Activated CD4-positive, alpha-beta T cell treated with anti-CD3 and anti-CD28 coated beads, Interleukin-2, amount 10 ng/mL, durations not matched to agents 7 days and 5 days (primary cell): ENCODE results near the gene MALL. TPM values are rescaled to one million over a fixed set of nuclear protein-coding genes. Genes with fewer than 3 reads are reported as not detected.
A peak's percentile ranks its signal among the peaks of the same experiment; 100 is the strongest.
"Not testable (repeated sequence)": the region's sequence is repeated elsewhere in the genome, so short reads cannot be mapped to it uniquely, and the experiment has no call there.

ENCODE experiments used
- CTCF ChIA-PET: fragments of 350-600 bp; sonication (Branson Sonifier 250); formaldehyde crosslinking; loops from one replicate; lab custom pipeline; 2021; ENCODE audit warnings: antibody characterized with exemption; lab: Charles Lee
- POLR2A ChIA-PET: fragments of 350-600 bp; sonication (Branson Sonifier 250); formaldehyde crosslinking; loops from one replicate; lab custom pipeline; 2021; ENCODE audit warnings: antibody characterized with exemption; lab: Charles Lee
- DNase-seq: peaks from one replicate; pipeline ENCODE4 v3.0.0-alpha.2; 2020
- H3K27ac Mint-ChIP-seq: one replicate; pipeline ENCODE4 v1.8.0; 2021; ENCODE audit warnings: mild to moderate bottlenecking, moderate library complexity, mixed read lengths
- H3K27me3 Mint-ChIP-seq: one replicate; pipeline ENCODE4 v1.8.0; 2021; ENCODE audit warnings: mixed read lengths
- H3K36me3 Mint-ChIP-seq: one replicate; pipeline ENCODE4 v1.8.0; 2021; ENCODE audit warnings: low read depth, mixed read lengths
- H3K4me1 Mint-ChIP-seq: one replicate; pipeline ENCODE4 v1.8.0; 2021; ENCODE audit warnings: mixed read lengths
- H3K4me3 Mint-ChIP-seq: one replicate; pipeline ENCODE4 v1.8.0; 2021; ENCODE audit warnings: mild to moderate bottlenecking, moderate library complexity, mixed read lengths
- H3K9me3 Mint-ChIP-seq: one replicate; pipeline ENCODE4 v1.8.0; 2021; ENCODE audit warnings: mixed read lengths
- total RNA-seq, 2 experiments: library from RNA; stranded (reverse); gene quantifications; one replicate each; pipeline ENCODE4 v1.2.3, GENCODE V29; 2021

The MALL gene
- total RNA-seq = under 1 TPM in 1 of 2 experiments, not detected in 1; 0.19 TPM

DNA sequence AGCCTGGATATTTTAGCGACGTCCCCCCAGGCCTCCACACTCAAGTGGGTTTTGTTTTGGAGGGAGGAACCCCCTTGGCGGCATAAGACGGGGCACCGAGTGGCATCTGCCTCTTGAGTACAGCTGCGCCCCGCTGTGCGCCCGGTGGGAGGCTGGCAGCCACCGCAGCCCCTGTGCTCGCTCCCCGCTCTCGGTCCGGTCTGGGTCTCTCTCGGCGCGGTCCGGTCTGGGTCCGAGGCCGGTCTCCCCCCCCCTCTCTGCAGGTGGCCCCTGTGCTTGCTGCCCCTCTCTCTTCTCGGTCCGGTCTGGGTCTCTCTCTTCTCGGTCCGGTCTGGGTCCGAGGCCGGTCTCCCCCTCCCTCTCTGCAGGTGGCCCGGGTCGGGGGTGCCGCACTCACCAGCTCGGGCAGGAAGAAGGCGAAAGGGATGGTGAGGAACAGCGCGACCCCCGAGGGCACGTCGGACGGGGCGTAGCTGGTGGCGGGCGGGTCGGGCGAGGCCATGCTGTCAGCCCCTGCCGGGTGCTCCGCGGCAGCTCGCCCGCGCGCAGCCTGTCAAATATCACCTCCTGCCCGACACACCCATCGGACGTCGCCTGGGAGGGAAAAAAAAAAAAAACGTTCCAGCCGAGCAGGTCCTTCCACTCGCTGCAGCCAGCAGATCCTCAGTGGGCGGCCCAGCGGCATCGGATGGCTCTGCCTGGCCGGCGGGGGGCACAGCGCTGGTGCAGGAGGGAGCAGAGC is at the start of gene MALL:
Gene MALL, minus strand, starts transcription at position 532 of the 742 bp plus-strand sequence. Its CDS starts 30 bp downstream, at position 502.
- H3K9me3 Mint-ChIP-seq = peaks cover 2% of the 10 kb centered on the region
- no peak within 1 kb of the TSS for H3K27ac Mint-ChIP-seq
- no peak for DNase-seq
- no peaks in the 10 kb centered on the region for H3K36me3 Mint-ChIP-seq
- H3K27me3 Mint-ChIP-seq = peaks cover 73% of the 10 kb centered on the region
- ChIA-PET POLR2A (no interaction called here), CTCF (interaction anchor here (0.9 to 1.3 kb wide), 2 partner anchors 8 to 12 kb away, joined by 3 to 4 read pairs; no protein-coding TSS in a partner anchor)
- no peak within 1 kb of the TSS for H3K4me3 Mint-ChIP-seq
- peaks cover 29% of the 10 kb centered on the region for H3K4me1 Mint-ChIP-seq

DNA sequence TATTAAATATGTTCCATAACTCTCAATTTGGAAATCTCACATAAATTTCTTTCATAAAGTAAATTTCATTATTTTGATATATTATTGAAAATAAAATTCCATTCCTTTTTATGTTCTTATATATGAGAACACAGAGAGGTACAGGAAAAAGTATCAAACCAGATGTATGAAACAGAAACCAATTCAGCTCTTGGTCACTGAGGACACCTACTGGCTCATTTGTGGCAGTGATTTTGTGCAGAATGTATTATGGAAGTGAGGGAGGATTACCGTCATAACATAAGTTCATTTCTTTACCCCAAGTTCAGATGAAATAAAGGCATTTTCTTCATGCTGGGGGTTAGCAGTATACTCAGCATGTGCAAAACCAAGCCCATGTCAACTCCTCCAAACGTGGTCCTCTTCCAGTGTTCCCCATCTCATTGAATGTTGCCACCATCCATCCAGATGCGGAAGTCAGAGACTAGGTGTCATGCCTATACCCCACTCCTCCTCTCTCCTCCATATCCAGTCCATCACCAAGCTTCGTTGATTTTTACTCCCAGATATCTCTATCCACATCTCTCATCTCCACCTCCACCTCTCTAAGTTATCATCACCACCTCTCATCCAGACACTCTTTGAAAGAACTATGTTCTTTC is 41.7 kb upstream of the MALL start:
- ChIA-PET CTCF (interaction anchor here (1.2 kb wide), 1 partner anchor 13 kb away, joined by 3 read pairs; no protein-coding TSS in a partner anchor), POLR2A (interaction anchor here (0.7 kb wide), 1 partner anchor 522 kb away, joined by 3 read pairs; no protein-coding TSS in a partner anchor)
- H3K36me3 Mint-ChIP-seq = peaks cover 7% of the 10 kb centered on the region
- H3K27me3 Mint-ChIP-seq = no peaks in the 10 kb centered on the region
- no peak overlapping the region for H3K4me3 Mint-ChIP-seq
- no peak overlapping the region for H3K27ac Mint-ChIP-seq
- H3K9me3 Mint-ChIP-seq = peaks cover 7% of the 10 kb centered on the region
- peaks cover 5% of the 10 kb centered on the region for H3K4me1 Mint-ChIP-seq
- peak; percentile 45 for DNase-seq

DNA sequence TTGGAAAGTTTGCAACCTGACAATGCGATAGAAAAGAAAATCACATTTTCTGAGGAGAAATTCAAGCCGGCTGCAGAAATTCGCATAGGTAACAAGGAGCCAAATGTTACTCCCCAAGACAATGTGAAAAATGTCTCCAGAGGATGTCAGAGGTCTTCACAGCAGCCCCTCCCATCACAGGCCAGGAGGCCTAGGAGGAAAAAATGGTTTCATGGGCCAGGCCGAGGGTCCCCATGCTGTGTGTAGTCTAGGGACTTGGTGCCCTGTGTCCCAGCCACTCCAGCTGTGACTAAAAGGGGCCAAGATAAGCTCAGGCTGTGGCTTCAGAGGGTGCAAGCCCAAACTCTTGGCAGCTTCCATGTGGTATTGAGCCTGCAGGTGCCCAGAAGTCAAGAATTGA is 39.2 kb upstream of the MALL start:
- CTCF ChIA-PET = interaction anchor here (0.5 kb wide), 1 partner anchor 1558 kb away, joined by 4 read pairs; no protein-coding TSS in a partner anchor
- H3K9me3 Mint-ChIP-seq, DNase-seq, H3K4me3 Mint-ChIP-seq, H3K27me3 Mint-ChIP-seq, POLR2A ChIA-PET, H3K27ac Mint-ChIP-seq, H3K36me3 Mint-ChIP-seq, H3K4me1 Mint-ChIP-seq: not testable (repeated sequence)

DNA sequence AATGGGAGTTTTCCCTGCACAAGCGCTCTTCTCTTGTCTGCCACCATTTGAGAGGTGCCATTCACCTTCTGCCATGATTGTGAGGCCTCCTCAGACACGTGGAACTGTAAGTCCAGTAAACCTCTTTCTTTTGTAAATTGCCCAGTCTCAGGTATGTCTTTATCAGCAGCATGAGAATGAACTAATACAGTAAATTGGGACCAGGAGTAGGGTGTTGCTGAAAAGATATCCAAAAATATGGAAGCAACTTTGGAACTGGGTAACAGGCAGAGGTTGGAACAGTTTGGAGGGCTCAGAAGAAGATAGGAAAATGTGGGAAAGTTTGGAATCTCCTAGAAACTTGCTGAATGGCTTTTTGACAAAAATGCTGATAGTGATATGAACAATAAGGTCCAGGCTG is 38.6 kb upstream of the MALL start:
- H3K27ac Mint-ChIP-seq, H3K9me3 Mint-ChIP-seq, H3K4me3 Mint-ChIP-seq, POLR2A ChIA-PET, CTCF ChIA-PET, H3K4me1 Mint-ChIP-seq, DNase-seq, H3K27me3 Mint-ChIP-seq, H3K36me3 Mint-ChIP-seq: not testable (repeated sequence)

DNA sequence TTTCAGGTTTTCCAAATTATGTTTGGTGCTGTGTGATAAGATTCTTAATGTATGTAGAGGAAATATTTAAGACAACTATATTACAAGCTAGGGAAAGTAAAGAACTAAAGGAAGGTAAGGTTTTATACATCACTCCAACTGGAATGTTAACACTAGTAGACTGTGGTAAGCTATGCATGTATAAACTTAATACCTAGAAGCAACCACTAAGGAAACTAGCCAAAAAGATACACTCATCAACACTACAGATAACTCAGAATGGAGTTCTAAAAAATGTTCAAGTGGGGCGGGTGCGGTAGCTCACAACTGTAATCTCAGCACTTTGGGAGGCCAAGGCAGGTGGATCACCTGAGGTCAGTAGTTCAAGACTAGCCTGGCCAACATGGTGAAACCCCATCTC is 37.8 kb upstream of the MALL start:
- no peak overlapping the region for H3K27ac Mint-ChIP-seq
- no peaks in the 10 kb centered on the region for H3K27me3 Mint-ChIP-seq

DNA sequence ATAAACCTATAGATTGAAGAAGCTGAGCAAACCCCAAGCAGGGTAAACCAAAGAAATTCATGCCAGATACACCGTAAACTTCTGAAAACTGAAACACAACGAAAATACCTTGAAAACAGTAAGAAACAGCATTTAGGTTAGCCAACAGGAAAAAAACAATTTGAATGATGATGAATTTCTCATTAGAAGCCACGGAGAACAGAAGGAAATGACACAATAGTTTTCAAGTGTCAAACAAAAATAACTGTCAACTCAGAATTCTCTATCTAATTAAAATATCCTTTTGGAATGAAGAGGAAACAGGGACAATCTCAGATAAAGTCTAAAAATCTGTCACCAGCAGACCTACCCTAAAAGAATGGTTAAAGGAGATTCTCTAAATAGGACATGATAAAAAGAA is 37.3 kb upstream of the MALL start:
- H3K4me3 Mint-ChIP-seq = no peak overlapping the region
- H3K4me1 Mint-ChIP-seq = peaks cover 5% of the 10 kb centered on the region
- CTCF ChIA-PET = no interaction called here
- peaks cover 7% of the 10 kb centered on the region for H3K36me3 Mint-ChIP-seq
- no peak for DNase-seq
- no peaks in the 10 kb centered on the region for H3K27me3 Mint-ChIP-seq
- no peak overlapping the region for H3K27ac Mint-ChIP-seq
- H3K9me3 Mint-ChIP-seq = peaks cover 10% of the 10 kb centered on the region
- POLR2A ChIA-PET = no interaction called here

More for the DNA sequence above, 37.8 kb upstream of the MALL start:
- Mint-ChIP-seq H3K36me3 (peaks cover 7% of the 10 kb centered on the region), H3K9me3 (peaks cover 10% of the 10 kb centered on the region), H3K4me1 (peaks cover 5% of the 10 kb centered on the region), H3K4me3 (no peak overlapping the region)
- CTCF ChIA-PET = no interaction called here
- POLR2A ChIA-PET = no interaction called here
- no peak for DNase-seq

DNA sequence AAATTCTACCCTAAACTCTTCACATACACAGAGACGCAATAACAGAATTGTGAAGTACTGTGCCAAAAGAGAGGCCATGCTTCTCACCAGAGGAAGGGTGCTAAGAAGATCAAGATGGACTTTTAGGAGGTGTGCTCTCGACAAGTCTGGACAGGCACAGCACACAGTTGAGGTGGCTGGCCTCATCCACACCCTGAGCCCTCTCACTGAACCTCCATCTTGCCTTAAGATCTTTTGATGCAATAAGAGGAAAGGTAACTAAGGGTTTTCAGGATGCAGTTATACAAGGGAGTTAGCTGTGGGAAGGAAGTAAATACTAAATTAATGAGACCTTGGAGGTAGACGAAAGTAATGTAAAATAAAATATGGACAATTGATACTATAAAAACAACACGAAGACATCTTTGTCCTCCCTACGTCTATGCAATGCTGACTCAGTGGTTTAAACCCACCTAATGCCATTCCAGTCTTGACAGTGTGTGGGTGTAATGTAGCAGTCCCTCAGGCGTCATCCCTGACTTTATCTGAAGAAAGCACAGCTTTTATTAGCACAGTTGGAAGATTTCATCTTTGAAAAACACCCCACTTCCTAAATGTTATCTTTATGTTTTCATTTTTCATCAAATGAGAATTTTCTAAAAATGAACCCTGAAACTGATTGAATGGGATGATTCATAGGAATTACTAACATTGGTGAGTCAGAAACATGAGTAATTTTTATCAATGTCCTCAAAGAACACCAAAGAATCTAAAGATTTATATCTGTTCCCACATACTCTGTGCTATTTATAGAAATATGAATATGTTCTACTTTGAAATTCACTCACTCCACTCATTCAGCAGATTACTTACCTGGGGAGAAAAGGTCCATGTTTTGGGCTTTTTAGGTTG is 34.0 kb upstream of the MALL start:
- Mint-ChIP-seq H3K27ac (no peak overlapping the region), H3K4me1 (no peaks in the 10 kb centered on the region), H3K36me3 (peaks cover 6% of the 10 kb centered on the region), H3K27me3 (no peaks in the 10 kb centered on the region), H3K9me3 (peaks cover 9% of the 10 kb centered on the region), H3K4me3 (no peak overlapping the region)
- ChIA-PET CTCF (no interaction called here), POLR2A (no interaction called here)
- DNase-seq = no peak

DNA sequence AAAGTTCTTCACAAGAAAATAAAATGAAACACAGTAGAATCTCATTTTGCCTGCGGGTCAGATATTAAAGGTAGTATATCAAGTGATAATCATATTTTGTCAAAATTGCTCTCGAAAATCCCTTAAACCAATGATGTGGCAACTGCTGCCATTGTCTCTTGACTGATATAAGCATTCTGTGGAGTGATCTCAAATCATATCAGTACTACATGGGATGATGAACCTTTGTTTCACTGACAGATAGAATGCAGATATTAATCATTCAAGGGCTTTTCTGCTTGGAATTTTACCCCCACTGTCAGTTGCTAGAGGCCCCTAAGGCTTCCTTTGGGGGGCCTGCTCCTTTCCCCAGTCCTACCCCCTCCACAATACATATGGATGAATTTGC is 31.3 kb upstream of the MALL start:
- no peaks in the 10 kb centered on the region for H3K36me3 Mint-ChIP-seq
- ChIA-PET CTCF (no interaction called here), POLR2A (no interaction called here)
- no peak overlapping the region for H3K4me3 Mint-ChIP-seq
- DNase-seq = no peak
- H3K27me3 Mint-ChIP-seq = no peaks in the 10 kb centered on the region
- no peak overlapping the region for H3K27ac Mint-ChIP-seq
- peaks cover 2% of the 10 kb centered on the region for H3K9me3 Mint-ChIP-seq
- no peaks in the 10 kb centered on the region for H3K4me1 Mint-ChIP-seq

DNA sequence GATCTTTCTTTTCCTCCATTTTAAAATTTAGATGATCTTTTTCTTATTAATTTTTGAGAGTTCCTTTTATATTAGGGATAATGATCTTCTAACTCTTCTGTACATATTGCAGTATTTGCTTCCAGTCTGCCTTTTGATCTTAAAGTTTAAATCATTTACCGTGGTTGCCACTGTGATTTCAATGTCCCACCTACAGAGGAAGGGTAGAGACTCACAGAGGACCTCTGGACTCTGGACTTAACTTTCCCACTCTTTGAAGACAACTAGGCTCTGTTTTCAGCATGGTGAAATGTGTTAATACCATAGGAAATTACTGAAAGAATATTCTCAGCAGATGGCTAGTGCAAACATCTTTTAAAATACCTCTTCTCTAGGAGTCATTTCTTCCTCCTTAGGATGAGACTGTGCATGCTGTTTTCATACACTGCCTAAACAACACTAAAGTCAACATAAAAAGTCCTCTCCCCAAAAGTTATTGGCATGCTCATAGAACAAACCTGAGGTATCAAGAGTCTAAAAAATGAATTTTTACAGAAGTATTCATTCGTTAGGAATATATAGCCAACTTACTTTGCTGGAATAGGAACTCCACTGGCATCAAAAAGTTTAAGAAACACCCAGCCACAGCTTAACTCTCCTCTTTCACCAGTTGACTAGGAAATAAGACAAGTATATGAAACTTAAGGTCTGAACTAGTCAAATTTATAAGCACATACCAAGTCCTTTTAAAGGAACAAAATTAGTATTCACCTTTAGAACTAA is 30.7 kb upstream of the MALL start:
- H3K4me1 Mint-ChIP-seq = no peaks in the 10 kb centered on the region
- no peaks in the 10 kb centered on the region for H3K27me3 Mint-ChIP-seq
- CTCF ChIA-PET = no interaction called here
- no peak overlapping the region for H3K4me3 Mint-ChIP-seq
- no peaks in the 10 kb centered on the region for H3K9me3 Mint-ChIP-seq
- H3K36me3 Mint-ChIP-seq = no peaks in the 10 kb centered on the region
- H3K27ac Mint-ChIP-seq = no peak overlapping the region
- POLR2A ChIA-PET = no interaction called here
- DNase-seq = no peak

DNA sequence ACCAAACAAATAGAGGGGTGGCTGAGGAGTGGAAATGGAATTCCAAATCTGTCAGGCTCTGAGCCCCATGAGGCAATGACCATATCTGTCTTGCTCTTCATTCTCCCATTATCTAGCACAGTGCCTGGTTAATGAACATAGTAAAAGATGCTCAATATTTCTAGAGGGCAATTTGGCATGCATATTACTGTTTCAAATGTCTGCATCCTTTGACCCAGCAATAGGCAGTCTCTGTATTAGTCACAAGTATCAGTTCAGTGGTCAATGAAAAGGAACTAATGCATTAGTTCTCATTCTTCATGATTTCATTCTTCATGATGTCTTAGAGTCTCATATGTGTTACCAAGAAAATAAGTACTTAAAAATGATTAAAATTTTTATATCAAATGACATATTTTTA is 28.4 kb upstream of the MALL start:
- Mint-ChIP-seq H3K36me3 (no peaks in the 10 kb centered on the region), H3K9me3 (no peaks in the 10 kb centered on the region), H3K27ac (no peak overlapping the region), H3K27me3 (no peaks in the 10 kb centered on the region), H3K4me1 (no peaks in the 10 kb centered on the region), H3K4me3 (no peak overlapping the region)
- no peak for DNase-seq
- POLR2A ChIA-PET = no interaction called here
- CTCF ChIA-PET = no interaction called here

DNA sequence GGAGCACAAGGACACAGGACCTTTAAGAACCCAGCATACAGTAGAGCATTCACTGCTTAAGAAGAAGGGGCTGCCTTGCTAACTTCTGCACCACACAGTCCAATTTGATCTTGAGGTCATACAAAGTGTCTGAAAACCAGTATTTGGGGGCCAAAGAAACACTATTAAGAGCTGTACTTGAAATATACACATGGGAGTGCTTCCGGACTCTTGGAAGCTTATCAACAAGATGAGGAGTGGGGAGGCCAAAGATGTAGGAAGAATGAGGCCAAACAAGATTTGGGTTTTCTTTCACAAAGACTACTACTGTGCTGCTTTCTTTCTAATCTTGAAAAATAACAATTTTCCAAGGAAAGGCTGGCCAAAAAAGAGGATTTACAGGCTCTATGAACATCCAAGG is 24.8 kb upstream of the MALL start:
- Mint-ChIP-seq H3K36me3 (no peaks in the 10 kb centered on the region), H3K27me3 (peaks cover 3% of the 10 kb centered on the region), H3K4me1 (no peaks in the 10 kb centered on the region), H3K9me3 (no peaks in the 10 kb centered on the region), H3K4me3 (no peak overlapping the region), H3K27ac (no peak overlapping the region)
- no peak for DNase-seq
- ChIA-PET CTCF (no interaction called here), POLR2A (no interaction called here)

DNA sequence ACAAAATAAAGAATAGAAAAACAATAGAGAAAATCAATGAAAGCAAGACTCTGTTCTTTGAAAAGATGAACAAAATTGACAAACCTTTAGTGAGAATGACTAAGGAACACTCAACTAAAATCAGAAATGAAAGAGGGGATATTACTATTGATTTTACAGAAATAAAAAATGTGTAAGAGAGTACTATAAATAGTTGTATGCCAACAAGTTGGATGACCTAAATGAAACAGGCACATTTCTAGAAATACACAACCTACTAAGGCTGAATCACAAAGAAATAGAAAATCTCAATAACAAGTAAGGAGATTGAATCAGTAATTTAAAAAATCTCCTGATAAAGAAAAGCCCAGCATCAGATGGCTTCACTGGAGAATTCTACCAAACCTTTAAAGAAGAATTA is 18.4 kb upstream of the MALL start:
- no peaks in the 10 kb centered on the region for H3K4me1 Mint-ChIP-seq
- CTCF ChIA-PET = no interaction called here

More for the DNA sequence above, 18.4 kb upstream of the MALL start:
- Mint-ChIP-seq H3K27me3 (peaks cover 3% of the 10 kb centered on the region), H3K36me3 (no peaks in the 10 kb centered on the region), H3K9me3 (peaks cover 4% of the 10 kb centered on the region), H3K27ac (no peak overlapping the region), H3K4me3 (no peak overlapping the region)
- POLR2A ChIA-PET = no interaction called here
- no peak for DNase-seq
